A673 (cell line): Measurements from ENCODE around the gene CCL7.

Experiments
- EZH2 ChIP-seq: fragments of 200-600 bp; sonication (generic); IDR thresholded peaks from 2 replicates; pipeline ENCODE4 v1.6.1; 2017; ENCODE audit warnings: borderline replicate concordance, low read depth, mild to moderate bottlenecking, mixed read lengths, antibody characterized with exemption, low read length; ENCODE audit not compliant: poor library complexity, severe bottlenecking
- TF ChIP-seq, protein P1 (sequence below): fragments of 300-800, 200-600 bp; sonication (generic); conservative IDR thresholded peaks from 2 replicates; pipeline ENCODE4 v1.5.1; 2017; ENCODE audit warnings: low read depth, mild to moderate bottlenecking, antibody characterized with exemption, low read length, moderate library complexity, mixed read lengths

DNA sequence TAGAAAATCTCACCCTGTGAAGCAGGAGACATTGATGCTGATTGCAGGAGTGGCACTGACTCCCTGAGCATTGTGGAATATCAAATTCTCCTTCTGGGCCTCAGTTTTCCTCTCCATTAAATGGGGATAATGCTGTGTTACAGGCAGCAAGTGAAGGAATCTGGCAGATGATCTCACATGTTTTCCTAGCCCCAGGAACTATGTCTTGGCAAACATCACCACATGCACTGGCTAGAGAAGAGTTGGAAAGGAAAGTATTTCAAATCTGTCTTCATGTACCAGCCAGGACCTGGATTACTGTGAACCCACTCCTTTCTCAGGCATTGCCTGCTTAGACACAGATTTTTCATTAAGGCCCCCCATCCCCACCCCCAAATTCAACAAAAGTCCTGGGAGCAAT is 35.6 kb downstream of the CCL7 start:
- TF ChIP-seq, protein P1, sequence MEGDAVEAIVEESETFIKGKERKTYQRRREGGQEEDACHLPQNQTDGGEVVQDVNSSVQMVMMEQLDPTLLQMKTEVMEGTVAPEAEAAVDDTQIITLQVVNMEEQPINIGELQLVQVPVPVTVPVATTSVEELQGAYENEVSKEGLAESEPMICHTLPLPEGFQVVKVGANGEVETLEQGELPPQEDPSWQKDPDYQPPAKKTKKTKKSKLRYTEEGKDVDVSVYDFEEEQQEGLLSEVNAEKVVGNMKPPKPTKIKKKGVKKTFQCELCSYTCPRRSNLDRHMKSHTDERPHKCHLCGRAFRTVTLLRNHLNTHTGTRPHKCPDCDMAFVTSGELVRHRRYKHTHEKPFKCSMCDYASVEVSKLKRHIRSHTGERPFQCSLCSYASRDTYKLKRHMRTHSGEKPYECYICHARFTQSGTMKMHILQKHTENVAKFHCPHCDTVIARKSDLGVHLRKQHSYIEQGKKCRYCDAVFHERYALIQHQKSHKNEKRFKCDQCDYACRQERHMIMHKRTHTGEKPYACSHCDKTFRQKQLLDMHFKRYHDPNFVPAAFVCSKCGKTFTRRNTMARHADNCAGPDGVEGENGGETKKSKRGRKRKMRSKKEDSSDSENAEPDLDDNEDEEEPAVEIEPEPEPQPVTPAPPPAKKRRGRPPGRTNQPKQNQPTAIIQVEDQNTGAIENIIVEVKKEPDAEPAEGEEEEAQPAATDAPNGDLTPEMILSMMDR, result no peak
- no peak for TF ChIP-seq EZH2
